HG03378 (cell line): ENCODE data around the gene CXCL10.
"Not testable (repeated sequence)": the region's sequence is repeated elsewhere in the genome, so short reads cannot be mapped to it uniquely, and the experiment has no call there.

ENCODE experiments used
- ATAC-seq: cut with Tn5 transposase; IDR thresholded peaks from one replicate; pipeline ENCODE4 v1.9.1; 2021; ENCODE audit warnings: mild to moderate bottlenecking, moderate library complexity; ENCODE audit not compliant: unreplicated experiment

The CXCL10 gene

DNA sequence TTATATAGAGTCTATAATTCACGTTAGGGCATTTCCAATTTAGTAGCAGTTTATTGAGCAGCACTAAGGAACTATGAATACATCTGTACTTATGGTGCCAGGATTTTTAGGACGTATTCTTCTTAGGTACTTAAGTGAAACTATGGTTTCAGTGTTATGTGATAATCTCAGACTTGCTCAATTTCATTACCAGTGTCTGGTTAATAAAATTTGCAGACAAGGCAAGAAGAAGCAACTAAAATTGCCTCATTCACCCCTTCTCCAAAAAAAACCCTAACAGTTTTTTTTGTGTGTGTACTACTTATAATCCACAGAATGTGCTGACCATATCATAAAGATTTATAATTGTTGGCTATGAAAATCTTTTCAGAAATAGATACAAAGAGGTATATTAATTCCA, 6.0 kb upstream of the CXCL10 start:
- ATAC-seq = no peak

DNA sequence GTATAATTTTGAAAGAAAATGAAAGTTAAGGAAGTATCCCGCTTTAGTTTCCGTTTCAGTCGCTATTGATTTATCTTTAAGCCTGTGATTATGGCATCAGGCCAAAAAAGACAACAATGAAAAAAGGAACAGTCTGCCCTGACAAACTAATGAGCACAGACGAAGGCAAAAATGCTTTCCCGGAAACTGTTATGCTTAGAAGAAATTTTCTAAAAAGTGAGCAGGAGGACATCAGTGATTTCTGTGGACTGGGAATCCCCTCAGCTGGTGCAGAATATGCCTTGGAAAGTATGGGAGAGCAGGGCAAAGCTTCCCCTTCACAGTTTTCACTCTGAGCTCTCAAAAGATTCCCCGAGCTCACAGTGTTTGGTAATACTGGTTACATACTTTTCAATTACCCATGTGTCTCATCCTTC, 5.1 kb upstream of the CXCL10 start:
- ATAC-seq = no peak

DNA sequence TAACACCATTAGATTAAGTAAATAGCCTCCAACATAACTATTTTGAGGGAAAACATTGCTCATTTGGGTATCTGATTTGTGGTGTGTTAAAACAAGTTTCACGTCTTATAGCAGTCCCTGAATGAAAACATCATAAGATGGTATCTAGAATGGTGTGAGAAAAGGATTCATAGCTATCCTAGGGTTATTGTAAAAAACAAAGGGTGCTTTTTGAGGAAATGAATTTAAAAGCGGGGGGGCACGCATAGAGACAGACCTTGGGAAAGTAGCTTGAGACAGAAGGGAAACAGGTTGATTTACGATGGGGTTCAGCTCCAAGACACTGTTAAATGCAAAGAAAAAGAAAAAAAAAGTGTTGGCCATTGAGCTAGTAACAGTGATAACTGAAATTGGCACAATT, 768 bp upstream of the CXCL10 start:
- no peak for ATAC-seq

DNA sequence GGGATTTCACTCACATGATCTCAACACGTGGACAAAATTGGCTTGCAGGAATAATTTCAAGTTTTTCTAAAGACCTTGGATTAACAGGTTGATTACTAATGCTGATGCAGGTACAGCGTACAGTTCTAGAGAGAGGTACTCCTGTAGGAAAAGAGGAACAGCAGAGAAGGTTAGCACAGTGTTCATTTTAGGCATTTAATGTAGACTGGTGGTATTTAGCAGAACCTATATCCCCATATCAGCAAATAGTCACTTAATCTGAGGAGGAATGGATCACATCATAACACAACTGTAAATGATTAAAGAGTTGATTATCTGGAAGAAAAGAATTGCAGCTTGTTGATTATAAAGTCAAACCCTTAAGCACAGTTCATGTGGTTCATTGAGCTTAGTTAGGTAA, 620 bp downstream of the CXCL10 start:
- no peak for ATAC-seq

DNA sequence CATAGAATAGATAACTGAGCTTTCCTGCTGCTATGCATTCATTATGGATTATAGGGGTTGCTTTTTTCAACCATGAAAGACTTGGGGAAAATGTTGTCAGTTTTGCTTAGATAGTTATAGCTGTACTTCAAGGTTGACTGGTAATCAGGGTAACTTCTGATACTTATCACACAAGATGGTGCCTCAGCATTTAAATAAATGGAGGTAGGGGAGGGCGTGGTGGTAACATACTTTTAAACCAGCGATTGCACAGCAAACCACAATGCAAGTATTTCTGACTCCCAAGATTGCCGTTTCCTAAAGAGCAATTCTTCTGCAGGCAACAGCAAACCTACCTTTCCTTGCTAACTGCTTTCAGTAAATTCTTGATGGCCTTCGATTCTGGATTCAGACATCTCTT, 1.3 kb downstream of the CXCL10 start:
- no peak for ATAC-seq

DNA sequence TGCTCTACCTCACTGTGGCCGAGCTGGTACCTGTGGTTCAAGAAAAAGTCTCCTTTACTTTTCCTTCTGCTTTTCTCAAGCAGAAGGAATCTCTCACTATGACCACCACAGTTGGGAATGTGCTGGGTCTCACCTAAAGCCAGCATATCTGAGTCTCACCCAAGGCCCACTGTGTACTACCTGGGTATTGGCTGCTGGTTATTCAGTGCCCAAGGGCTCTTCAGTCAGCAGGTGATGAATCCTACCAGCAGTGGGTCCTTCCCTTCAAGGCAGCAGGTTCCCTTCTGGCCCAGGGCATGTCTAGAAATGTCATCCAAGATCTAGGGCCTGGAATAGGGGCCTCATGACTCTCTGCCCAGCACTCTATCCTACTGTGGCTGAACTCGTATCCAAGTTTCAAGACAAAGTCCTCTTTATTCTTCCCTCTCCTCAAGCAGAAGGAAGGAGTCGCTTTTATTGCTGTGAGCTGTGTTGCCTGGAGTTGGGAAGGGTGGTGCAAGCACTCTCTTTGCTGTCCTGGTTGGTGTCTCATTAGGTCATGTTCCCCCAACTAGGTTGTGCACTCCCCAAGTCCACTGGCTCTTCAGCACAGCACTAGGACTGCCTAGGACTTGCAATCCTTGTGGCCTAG, 6.1 kb downstream of the CXCL10 start:
- no peak for ATAC-seq

DNA sequence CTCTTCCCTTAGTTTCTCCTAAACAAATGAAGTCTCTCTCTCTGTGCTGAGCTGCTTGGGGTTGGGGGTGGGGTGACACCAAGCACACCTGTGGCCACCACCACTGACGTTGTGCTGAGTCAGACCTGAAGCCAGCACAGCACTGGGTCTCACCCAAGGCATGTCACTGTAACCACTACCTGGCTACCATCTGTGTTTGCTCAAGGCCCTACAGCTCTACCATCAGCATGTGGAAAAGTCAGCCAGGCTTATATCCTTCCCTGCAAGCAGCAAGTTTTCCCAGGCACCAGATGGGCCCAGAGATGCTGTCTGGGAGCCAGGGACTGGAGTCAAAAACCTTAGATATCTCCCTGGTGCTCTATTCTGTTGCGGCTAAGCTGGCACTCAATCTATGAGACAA, 6.9 kb downstream of the CXCL10 start:
- peak; percentile 71 for ATAC-seq

DNA sequence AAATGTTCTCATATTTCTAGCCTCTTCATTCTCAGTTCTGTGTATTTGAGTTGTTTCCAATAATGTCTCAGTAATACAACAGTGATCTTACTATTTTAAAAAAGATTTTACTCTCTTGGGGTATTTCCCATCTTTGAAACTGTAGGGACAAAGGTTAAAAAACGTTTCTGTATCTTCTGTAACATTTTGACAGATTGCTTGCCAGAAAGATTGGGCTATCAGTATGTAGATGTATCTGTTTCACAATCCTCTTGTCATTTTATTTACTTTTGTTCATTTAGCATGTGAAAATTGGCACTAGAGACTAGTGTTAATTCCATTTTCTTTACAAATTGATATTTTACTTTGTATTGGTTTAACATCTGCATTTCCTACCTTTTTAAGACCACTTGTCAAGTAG, 9.8 kb downstream of the CXCL10 start:
- no peak for ATAC-seq

DNA sequence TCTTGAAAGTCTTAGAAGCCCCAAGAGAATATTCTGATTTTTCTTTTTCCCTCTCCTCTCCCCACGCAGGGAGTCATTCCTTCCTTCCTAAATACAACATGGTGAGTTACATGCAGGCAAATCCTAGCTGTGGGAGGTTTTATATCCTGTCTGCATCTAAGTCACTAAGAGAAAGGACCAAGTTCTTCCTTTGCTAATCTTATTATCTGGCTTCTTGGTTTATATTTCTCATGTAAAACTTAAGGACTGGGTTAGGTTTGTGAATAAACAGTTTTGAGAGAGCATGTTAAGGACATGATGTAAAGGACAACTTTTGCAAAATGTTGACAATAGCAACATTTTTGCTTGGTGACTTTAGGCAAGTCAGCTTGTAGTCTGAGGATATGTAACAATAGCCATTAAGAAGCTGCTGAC, 10.9 kb downstream of the CXCL10 start:
- peak; percentile 22 for ATAC-seq

DNA sequence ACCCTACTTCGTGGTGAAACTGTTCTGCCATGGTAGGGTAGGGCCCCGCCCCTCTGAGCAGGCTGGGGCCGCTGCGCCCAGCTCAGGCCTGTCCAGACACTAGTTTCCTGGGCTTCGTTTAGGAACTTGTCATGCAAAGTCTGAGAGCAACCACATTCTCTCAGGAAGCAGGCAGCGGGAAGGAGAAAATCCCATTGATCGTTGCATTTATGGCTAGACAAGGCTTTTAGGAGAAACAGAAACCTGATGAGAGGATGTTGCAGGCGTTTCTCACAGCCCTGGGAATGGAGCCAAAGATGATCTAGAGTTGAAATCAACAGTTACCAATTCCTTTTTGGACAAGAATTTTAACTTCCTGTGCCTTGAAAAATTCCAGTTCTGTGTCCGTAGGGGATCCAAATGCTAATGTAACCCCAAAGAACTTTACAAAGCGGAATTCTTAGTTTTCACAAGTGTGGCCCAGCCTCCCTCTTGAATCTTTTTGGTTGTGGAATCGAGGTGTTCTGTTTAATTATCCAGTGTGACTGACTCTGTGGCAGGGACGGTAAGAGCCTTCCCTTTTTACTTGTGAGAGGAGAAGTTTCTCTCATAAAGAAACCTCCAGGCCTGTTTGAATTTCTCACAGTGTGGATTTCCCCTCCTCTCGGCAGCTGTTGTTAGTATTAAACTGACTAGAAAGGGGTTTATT, 11.5 kb downstream of the CXCL10 start:
- ATAC-seq = peak; percentile 56

DNA sequence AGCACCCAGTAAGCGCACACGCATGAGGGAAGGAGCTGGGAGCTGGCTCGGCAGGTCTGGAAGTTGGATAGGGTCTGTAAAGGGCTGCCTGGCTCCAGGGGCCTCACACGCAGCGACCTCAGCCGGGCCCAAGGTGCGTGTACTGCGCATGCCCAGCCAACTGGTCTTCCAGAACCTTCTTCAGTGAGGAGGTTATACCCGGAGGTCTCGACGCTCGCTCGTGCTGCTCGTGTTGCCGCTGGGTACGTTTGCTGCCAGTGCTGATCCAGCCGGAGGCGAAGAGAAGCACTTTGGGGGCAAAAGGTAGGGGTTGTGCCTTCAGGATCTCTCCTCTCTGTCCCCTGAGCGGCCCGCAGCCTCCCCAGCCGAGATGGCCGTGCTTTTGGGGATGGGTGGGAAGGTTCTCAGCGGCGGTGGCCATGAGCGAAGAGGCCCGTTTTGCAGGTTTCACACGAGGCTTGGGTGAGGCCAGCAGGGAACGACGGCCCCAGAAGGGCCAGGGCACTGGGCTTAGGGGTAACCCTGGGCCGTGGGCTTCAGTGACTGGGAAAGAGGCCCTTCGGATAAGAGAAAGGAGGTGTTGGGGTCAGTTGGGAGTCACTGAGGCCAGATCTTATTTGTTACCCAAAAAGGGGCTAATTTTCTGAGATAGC, 12.2 kb downstream of the CXCL10 start:
- no peak for ATAC-seq

DNA sequence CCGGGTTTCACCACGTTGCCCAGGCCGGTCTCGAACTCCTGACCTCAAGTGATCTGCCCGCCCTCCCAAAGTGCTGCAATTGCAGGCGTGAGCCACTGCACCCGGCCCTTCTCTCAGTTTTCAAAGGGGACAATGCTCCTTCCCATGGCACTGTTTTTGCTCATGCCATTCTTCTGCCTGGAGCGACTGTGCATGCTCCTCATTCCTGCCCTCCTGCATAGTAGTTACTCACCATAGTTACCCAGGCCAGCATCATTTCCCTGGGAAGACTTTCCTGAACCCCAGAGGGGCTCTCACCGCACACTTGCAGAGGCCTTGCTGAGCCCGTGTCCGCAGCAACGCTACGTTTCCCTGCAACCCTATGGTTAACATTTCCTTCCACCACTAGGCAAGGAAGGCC, 12.7 kb downstream of the CXCL10 start:
- no peak for ATAC-seq

DNA sequence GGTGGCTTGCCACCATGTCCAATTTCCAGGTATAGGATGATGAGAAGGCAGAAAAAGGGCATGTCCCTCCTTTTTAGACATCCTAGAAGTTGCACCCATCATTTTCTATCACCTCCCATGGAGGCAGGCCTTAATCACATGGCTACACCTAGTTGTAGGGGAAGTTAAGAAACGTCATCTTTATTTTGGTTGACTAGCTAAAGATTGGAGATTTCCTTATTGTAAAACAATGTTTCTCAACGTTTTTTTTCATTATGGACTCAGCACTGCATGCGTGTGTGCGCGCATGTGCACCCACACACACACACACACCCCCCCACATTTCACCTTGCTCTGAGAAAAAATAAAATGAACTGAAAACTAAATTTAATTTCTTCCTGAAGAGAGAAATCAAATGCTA, 14.0 kb downstream of the CXCL10 start:
- ATAC-seq = no peak

DNA sequence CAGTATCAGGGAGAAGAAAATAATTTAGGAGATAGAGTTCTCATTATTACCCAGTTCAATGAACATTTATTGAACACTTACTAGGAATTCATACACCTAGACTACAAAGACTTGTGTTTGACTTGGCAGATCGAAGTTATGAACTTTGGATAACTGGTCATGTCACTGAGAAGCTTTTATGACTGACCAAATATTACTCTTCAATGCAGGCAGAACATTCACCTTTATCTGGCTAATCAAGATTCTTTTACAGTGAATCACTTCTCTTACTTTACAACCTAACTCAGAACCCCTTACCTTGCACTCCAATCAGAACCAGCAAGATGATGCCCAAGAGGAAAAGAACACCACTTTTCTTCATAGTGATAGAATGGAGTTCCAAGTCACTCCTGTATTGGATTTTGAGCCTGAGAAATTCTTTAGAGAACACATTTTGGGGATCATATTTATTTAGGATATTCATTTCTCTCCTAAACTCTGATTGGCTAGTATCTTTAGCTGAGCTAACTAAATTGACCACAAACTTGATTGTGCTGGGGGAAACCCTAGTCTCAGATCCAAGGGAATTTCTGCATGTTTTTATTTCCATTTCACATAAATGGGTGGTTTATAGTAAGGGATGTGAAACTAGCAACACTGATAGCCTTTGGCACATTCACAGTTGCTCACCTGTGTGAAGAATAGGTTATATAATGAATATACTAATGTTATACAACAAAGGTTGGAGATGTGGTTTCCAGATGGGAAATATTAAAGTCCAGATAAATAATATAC, 16.0 kb downstream of the CXCL10 start, which contains the start of gene CXCL9:
Gene CXCL9, minus strand, starts transcription at position 421 of the 774 bp plus-strand sequence. Its CDS starts 60 bp downstream, at position 361.
- ATAC-seq = no peak

DNA sequence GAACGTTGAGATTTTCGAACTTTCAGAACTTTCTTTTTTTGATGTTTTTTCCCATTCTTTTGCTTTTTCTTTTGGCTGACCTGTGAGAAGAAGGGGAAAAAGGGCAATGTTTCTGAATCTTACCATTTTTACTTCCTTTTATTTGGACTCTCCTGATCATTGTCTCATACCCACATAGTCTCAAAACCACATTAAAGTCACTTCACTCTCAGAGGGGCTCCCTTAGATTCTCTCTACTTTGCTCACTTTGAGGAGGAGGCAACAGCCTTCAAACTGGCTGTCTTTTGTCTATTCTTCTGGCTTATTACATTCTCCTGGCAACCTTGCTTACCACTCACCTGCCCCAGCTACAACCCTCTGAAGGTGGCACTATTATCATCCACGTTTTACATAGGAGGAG, 19.7 kb downstream of the CXCL10 start:
- ATAC-seq = no peak

DNA sequence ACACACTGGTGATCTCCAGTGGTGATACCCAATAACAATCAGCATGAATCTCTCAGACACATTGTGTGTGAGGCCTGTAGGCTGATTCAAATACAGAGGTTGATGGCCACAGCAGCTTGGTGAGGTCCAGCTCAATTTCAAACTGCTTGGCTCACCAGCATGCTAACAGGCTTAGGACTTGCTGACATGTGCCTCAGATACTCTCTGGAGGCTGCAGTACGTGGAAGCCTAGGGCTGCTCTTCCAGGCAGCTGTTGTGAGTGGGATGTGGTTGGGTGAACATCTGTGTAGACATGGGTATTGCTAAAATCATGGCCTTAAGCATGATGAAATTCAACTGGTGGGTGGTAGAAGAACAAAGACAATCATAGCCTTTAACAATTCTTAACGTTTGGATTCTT, 20.3 kb downstream of the CXCL10 start:
- no peak for ATAC-seq

DNA sequence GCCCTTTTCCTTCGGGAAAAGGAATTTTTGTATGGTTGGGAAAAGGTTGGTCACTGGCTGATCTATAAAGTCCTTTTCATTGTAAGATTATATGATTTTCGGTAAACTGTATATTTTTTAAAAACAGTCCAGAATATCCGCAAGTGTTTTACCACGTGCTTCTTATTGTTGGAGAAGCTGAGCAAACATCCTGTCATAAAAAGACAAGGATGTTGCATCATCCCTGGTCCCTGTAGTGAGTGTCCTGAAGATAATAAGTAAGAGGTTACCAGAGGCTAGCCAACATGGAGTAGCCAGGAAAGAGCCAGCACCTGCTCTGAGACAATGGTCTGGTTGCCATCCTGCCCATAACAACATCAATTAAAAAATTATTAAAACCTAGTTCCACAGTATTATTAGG, 21.1 kb downstream of the CXCL10 start:
- no peak for ATAC-seq

DNA sequence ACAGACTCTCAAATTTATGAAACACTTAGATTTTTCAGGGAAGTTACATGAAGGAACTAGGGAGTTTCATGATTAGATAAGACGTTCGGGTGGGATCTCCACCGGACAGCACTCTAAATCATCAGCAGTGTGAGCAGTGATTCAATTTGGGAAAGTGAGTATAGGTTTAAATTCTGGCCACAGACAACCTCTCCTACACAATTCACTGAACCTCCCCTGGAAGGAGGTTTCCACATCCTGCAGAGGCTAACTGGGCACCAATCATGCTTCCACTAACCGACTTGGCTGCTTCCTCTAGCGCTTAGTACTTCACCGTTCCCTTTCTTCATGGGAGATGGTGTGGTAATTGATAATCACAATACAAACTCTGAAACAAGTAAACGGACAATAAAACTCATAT, 21.6 kb downstream of the CXCL10 start:
- no peak for ATAC-seq

DNA sequence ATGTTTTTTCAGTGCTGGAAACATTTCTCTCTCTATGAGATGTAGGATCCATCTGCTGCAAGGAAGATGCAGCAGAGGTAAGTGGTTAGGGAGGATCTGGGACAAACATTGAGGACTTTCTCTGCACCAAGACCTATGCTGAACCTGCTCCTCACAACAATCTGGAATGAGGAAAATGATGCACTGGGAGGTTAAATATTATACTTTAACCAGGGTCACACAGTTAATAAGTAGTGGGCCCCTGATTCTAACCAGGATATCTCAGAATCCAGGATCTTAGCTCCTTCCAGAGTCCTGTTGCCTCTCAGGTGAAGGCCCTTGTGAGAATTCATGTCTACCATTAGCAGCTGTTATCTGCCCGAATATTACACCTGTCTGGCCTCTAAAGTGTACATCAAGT, 23.0 kb downstream of the CXCL10 start:
- no peak for ATAC-seq

DNA sequence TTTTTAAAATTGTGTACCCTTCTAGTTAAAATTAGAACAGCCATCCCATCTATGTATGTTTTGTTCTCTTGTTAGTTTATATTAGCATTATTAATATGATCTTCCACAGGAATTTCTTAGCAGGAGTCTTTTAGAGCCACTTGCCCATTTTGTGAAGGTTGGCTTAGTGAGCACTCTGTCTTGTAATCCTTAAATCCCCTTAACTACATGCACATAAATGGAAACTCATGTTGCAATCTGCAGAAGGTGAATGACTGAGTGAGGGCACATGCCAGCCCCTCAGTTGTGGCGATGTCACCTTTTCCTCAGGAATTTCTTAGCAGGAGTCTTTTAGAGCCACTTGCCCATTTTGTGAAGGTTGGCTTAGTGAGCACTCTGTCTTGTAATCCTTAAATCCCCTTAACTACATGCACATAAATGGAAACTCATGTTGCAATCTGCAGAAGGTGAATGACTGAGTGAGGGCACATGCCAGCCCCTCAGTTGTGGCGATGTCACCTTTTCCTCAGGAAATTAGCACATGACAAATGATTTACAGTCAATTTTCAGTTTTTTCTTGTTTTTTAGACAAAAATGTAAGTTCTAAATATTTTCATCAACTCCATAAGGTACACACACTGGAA, 24.7 kb downstream of the CXCL10 start:
- not testable (repeated sequence) for ATAC-seq

DNA sequence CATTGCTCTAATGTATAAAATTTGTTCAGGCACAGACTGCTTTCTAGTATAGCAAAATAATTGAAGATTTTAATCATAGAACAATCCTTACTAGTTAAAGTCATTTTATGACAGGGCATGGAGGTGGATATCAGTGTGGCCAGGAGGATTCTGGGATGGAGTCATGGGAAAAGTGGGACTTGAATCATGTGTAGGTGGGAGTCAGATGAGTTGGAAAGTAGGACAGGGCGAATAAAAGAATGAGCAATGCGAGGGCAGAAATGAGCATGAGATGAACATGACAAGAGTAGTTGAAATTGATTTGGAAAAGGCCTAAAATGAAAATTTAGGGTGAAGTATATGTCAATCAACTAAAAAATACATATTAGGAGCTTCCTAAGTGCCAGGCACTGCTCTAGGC, 25.4 kb downstream of the CXCL10 start:
- ATAC-seq = no peak
